Uterus (tissue), 4 donors: ENCODE results near the gene ABCC8. TPM values are rescaled to one million over a fixed set of nuclear protein-coding genes. Genes with fewer than 3 reads are reported as not detected.
A peak's percentile ranks its signal among the peaks of the same experiment; 100 is the strongest.

Experiments used
- DNase-seq, 2 donors: peaks; one replicate each; pipeline ENCODE4 v3.0.0-alpha.2; 2019 to 2020
- H3K27ac ChIP-seq, 2 donors: fragments of 200-600 bp; sonication (generic); 1 replicate in 1 of 2; 2 replicates in 1 of 2; pipeline ENCODE4 v1.5.1; 2016 to 2018
- H3K27me3 ChIP-seq, 2 donors: fragments of 200-600 bp; sonication (generic); one replicate each; pipeline ENCODE4 v1.5.1; 2018 to 2019; ENCODE audit warnings: control low read depth in 1 of 2
- H3K36me3 ChIP-seq, 2 donors: fragments of 200-600 bp; sonication (generic); one replicate each; pipeline ENCODE4 v1.5.1; 2019; ENCODE audit warnings: control low read depth in 1 of 2
- H3K4me1 ChIP-seq, 2 donors: fragments of 200-600 bp; sonication (generic); one replicate each; pipeline ENCODE4 v1.5.1; 2018 to 2019; ENCODE audit warnings: control low read depth in 1 of 2
- H3K4me3 ChIP-seq, 2 donors: fragments of 200-600 bp; sonication (generic); 1 replicate in 1 of 2; 2 replicates in 1 of 2; pipeline ENCODE4 v1.5.1; 2018 to 2019; ENCODE audit warnings: mild to moderate bottlenecking in 1 of 2
- H3K9me3 ChIP-seq, 2 donors: fragments of 200-600 bp; sonication (generic); one replicate each; pipeline ENCODE4 v1.5.1; 2019; ENCODE audit warnings: control low read depth in 1 of 2
- POLR2A ChIP-seq, 2 donors: fragments of 450-650 bp; IDR thresholded peaks; one replicate each; pipeline ENCODE4 v1.6.1; 2016; ENCODE audit warnings: antibody characterized with exemption in 2 of 2, mild to moderate bottlenecking in 1 of 2, moderate library complexity in 1 of 2
- intact Hi-C: fragments of 100-400 bp; cut with DNase I; formaldehyde crosslinking; loops from one replicate; pipeline ENCODE4 v1.15.1; 2023; ENCODE audit warnings: low total_unique reads
- total RNA-seq, 4 donors: library from RNA; depleted of rRNA in 3 of 4; stranded (reverse); fragments of >200 nt in 3 of 4; gene quantifications; one replicate each; pipeline versions ENCODE4 v1.1.0 to v1.2.4, GENCODE V29; 2014 to 2023
- TF ChIP-seq, protein P1 (sequence below), 4 experiments: fragments of 200-600 bp in 2 of 4; fragments of 450-650 bp in 2 of 4; sonication (generic) in 2 of 4; IDR thresholded peaks; one replicate each; pipeline ENCODE4 v1.5.1; 2016 to 2019; ENCODE audit warnings: antibody characterized with exemption in 4 of 4, mild to moderate bottlenecking in 2 of 4, moderate library complexity in 1 of 4
- donor health status: DM: yes; HTN: yes; CAD: no.

The ABCC8 gene
- total RNA-seq, 4 donors from 2014 or later, result under 0.01 to 5.5 (median 1.9) TPM; not detected in 1

DNA sequence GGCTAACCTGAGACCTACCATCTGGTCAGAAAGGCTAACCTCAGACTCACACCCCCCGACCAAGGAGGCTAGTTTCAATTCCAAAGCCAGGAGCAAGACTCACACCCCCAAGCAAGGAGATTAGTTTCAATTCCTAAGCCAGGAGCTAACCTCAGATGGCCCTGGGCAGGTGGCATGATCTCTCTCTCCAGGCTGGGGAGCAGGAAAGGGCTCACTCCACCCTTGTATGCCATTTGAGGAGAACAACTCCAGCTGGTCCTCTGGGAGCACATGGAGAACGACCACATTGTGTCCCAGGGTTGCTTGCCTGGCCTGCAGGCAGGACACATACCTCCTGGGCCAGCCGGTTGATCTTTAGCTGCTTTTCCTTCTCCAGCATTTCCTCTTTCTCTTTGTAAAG lies 34.9 kb upstream of the ABCC8 start:
- DNase-seq, result no peak
- Histone ChIP-seq H3K27me3 (no peaks in the 10 kb centered on the region), H3K4me3 (no peak overlapping the region), H3K27ac (no peak overlapping the region), H3K9me3 (no peaks in the 10 kb centered on the region), H3K36me3 (no peaks in the 10 kb centered on the region), H3K4me1 (no peaks in the 10 kb centered on the region)
- no peak for TF ChIP-seq POLR2A (IDR thresholded peaks at IDR 0.05)
- TF ChIP-seq, protein P1, sequence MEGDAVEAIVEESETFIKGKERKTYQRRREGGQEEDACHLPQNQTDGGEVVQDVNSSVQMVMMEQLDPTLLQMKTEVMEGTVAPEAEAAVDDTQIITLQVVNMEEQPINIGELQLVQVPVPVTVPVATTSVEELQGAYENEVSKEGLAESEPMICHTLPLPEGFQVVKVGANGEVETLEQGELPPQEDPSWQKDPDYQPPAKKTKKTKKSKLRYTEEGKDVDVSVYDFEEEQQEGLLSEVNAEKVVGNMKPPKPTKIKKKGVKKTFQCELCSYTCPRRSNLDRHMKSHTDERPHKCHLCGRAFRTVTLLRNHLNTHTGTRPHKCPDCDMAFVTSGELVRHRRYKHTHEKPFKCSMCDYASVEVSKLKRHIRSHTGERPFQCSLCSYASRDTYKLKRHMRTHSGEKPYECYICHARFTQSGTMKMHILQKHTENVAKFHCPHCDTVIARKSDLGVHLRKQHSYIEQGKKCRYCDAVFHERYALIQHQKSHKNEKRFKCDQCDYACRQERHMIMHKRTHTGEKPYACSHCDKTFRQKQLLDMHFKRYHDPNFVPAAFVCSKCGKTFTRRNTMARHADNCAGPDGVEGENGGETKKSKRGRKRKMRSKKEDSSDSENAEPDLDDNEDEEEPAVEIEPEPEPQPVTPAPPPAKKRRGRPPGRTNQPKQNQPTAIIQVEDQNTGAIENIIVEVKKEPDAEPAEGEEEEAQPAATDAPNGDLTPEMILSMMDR (IDR thresholded peaks at IDR 0.05), result no peak
- intact Hi-C loops, result no loop called here

DNA sequence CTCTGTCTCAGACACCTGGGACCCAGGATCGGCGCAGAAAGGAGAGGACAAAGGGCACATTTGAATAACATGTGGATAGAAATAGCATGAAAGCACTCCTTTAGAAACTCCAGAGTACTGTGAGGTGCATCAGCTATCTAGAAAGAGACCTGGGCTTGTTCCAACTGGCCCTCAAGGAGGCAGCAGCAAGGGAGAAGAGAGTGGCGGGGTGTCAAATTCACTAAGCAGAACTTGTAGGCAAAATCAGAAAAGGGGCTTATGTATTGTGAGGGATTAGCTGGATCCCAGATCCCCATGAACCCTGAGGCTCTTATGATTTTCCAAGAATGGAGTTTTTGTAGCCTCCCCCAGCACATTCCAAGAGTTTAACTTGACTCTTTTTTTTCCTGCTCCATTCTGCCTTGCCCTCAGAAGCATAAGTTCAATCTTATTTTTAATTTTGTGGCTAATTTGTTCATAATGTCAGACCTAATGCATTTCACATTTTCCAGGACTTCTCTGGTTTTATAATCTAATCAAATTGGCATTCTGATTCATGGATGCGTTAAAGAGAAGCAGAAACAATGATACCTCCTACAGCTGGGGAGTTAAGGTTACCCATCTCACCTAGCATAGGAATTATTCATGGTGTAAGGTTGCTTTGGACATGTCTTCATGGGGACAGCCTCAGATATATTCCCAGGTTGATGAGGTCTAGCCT lies 34.0 kb upstream of the ABCC8 start:
- Histone ChIP-seq H3K4me1 (no peaks in the 10 kb centered on the region), H3K36me3 (no peaks in the 10 kb centered on the region), H3K27ac (no peak overlapping the region), H3K9me3 (no peaks in the 10 kb centered on the region), H3K27me3 (no peaks in the 10 kb centered on the region), H3K4me3 (no peak overlapping the region)
- TF ChIP-seq, protein P1 (IDR thresholded peaks at IDR 0.05), result no peak
- TF ChIP-seq POLR2A (IDR thresholded peaks at IDR 0.05), result no peak
- intact Hi-C loops, result no loop called here
- DNase-seq, result no peak

DNA sequence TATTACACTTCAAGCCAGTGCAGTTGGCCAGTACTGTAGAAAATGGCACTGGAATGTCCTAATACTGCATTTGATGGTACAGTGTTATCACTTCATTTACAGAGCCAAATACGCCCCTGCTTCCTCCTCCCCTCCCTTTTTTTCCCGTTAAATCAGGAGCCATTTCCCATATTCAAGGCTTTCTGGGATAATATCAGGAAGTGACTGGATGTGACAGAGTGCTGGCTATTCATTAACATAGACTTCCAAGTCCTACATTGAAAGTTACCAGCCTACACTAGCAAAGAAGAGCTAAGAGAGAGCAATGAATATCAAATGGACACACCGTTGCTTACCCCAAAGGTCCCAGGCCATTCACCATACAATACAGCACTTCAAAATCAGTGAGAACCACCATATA lies 32.1 kb upstream of the ABCC8 start:
- H3K9me3 ChIP-seq, result no peaks in the 10 kb centered on the region
- H3K27ac ChIP-seq, result no peak overlapping the region

DNA sequence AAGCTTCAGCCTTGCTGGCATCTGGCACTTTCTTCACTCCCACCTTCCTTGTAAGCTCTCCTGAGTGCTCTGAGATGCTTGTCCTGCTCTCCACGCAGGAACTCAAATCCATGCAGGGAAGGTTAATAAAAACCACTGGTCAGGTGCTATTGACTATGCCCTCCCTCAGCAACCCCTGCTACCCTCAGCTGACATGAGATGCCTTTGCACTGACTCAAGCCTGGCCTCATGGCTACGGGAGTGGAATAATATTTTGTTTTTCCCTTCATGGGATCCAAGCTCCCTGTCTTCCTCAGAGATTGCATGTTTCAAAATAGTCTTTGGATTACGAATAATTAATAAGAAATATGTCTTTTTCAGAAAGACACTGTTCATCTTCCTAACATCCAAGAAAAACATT lies 31.7 kb upstream of the ABCC8 start:
- intact Hi-C loops, result loop anchor here (5.0 kb wide), 1 partner anchor 126 kb away; no protein-coding TSS in a partner anchor
- no peaks in the 10 kb centered on the region for H3K36me3 ChIP-seq
- peak overlapping the region; percentile 39 to 45 for H3K27ac ChIP-seq
- H3K4me3 ChIP-seq, result no peak overlapping the region
- no peaks in the 10 kb centered on the region for H3K4me1 ChIP-seq
- H3K9me3 ChIP-seq, result no peaks in the 10 kb centered on the region
- H3K27me3 ChIP-seq, result no peaks in the 10 kb centered on the region
- DNase-seq, result no peak
- TF ChIP-seq, protein P1 (IDR thresholded peaks at IDR 0.05), result no peak
- TF ChIP-seq POLR2A (IDR thresholded peaks at IDR 0.05), result no peak

More for the DNA sequence above, 32.1 kb upstream of the ABCC8 start:
- Histone ChIP-seq H3K36me3 (no peaks in the 10 kb centered on the region), H3K4me3 (no peak overlapping the region), H3K27me3 (no peaks in the 10 kb centered on the region), H3K4me1 (no peaks in the 10 kb centered on the region)
- TF ChIP-seq POLR2A (IDR thresholded peaks at IDR 0.05), result no peak
- TF ChIP-seq, protein P1 (IDR thresholded peaks at IDR 0.05), result no peak
- intact Hi-C loops, result loop anchor here (5.0 kb wide), 1 partner anchor 126 kb away; no protein-coding TSS in a partner anchor
- DNase-seq, result no peak

DNA sequence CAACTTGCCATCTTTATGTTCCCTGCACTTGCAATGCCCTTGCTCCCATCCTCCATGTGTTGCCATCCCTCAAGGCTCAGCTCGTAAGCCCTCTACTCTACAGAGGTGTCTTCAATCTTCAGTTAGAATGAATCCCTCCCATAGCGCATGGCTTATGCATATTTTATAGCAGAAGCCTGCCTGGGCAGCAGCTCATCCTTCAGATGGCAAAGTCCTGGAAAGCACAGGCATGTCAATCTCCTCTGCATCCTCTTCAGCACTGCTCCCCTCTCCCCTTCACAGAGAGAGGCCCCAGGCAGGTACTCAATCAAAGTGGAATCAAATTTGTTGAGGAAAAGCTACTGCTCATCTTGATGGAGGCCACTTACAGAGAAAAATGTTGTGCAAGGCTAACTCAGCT lies 31.1 kb upstream of the ABCC8 start:
- no peak for DNase-seq
- TF ChIP-seq, protein P1 (IDR thresholded peaks at IDR 0.05), result no peak
- TF ChIP-seq POLR2A (IDR thresholded peaks at IDR 0.05), result no peak
- Histone ChIP-seq H3K27me3 (no peaks in the 10 kb centered on the region), H3K27ac (peak overlapping the region; percentile 39 to 45), H3K9me3 (no peaks in the 10 kb centered on the region), H3K4me3 (no peak overlapping the region), H3K4me1 (no peaks in the 10 kb centered on the region), H3K36me3 (no peaks in the 10 kb centered on the region)
- intact Hi-C loops, result loop anchor here (5.0 kb wide), 1 partner anchor 125 kb away; no protein-coding TSS in a partner anchor
